Measurements from ENCODE around the gene COA6.

COA6 gene

GRCh38 chr1:234373064-234373958 lies at the start of gene COA6:
COA6 (plus strand) TSS chr1:234373456; CDS start chr1:234373467, 11 bp downstream.
- DNase-seq (ENCODE audit: low read depth in 2 of 2, low spot score in 1 of 2): peak; percentile 77 to 79

GRCh38 chr1:234324821-234325220 lies 48.4 kb upstream of the COA6 start:
- DNase-seq (ENCODE audit: low read depth in 2 of 2, low spot score in 1 of 2): no peak

GRCh38 chr1:234325878-234326496 lies 47.3 kb upstream of the COA6 start:
- no peak for DNase-seq (ENCODE audit: low read depth in 2 of 2, low spot score in 1 of 2)

DNA sequence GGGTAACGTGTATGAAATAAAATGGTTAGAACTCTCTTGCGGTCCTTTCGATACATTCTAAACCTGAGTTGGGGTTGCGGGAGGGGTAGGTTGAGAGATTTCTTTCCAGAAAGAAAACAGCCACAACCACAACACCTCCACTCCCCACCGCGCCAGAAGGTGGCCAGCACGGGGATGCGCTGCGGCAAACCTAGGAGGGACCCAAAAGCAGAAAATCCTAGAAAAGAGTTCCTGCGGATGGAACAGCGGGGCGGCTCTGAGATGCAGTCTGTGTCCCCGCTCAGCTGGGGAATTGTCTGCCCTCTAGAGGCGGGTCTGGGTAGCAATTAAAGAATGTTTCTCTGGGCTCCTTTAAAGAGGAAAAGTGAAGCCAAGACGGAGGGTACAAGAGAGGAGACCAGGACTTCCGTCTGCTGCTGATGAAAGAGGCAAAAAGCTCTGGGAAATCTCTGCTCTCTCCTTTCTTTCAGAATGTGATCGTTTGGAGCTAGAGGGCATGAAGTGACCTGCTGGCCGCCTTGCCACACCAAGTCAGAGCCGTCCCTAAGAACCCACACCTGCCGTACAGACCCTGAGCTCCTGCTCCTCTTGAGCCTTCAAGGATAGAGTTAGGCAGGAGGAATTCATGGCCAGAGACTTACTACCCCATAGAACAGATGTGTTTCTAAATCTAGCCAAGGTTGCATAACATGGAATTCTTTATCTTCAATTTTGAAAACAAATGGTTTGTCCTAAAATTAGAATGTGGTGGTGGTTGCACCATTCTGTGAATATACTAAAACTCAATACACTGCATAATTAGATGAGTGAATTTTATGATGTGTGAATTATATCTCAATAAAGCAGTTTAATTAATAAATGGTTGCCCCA lies 46.5 kb upstream of the COA6 start:
- peak; percentile 28 to 54 for DNase-seq (ENCODE audit: low read depth in 2 of 2, low spot score in 1 of 2)

DNA sequence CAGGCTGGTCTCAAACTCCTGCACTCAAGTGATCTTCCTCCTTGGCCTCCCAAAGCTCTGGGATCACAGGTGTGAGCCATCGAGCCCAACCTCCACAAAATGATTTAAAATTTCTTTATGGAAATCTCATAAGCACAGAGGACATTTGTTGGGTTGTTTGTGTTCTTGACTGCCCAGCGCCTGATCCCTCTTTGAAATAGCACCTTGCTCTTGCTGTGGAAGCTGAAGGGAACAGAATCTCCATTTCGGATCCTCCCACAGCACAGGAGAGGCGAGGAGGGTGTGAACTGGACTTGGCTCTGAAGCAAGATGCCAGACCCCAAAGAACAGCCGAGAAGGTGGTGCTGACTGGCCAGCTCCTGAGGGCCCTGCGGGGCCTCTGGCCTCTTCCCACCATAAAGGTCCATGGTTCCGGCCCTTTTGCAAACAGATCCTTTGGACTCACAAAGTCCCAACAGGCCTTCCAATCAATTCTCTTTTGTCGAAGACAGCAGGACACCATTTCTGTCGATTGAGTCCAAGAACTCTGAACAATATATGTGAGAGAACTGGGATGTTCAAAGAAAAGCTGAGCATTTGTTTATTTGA lies 45.6 kb upstream of the COA6 start:
- no peak for DNase-seq (ENCODE audit: low read depth in 2 of 2, low spot score in 1 of 2)

- DNase-seq (ENCODE audit: low read depth in 2 of 2, low spot score in 1 of 2): no peak
Measured at GRCh38 chr1:234330843-234331215, 42.4 kb upstream of the COA6 start.

DNA sequence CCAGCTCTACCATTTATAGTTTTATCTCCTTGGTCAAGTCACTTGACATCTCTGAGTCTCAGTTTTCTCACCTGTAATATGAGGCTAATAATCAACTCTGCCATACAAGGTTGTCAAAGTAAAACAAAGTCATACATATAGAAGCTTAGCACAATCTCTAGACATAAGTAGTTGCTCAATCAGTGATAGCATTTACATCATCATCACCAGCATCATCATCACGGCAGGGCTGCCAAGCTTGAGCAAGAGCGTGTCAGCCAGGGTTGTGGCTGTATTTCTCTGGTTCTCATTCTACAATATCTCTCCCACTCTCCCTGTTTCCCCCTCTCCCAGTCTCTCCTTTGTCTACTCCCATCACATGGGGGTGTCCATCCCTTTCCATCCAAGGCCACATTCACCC lies 41.7 kb upstream of the COA6 start:
- DNase-seq (ENCODE audit: low read depth in 2 of 2, low spot score in 1 of 2): no peak

GRCh38 chr1:234336359-234336758 lies 36.9 kb upstream of the COA6 start:
- no peak for DNase-seq (ENCODE audit: low read depth in 2 of 2, low spot score in 1 of 2)

DNA sequence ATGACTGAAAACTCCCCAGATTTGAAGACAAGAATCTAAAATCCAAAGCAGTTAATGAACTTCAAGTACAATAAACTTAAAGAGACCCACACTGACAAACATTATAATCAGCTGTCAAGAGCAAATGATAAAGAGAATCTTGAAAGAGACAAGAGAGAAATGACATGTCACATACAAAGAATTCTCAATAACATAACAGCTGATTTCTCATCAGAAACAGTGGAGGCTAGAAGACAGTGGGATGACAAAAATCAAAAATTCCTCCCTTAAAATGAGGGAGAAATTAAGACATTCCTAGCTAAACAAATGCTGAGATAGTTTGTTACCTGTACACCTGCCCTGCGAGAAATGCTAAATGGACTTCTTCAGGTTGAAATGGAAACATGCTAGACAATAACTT lies 36.0 kb upstream of the COA6 start:
- DNase-seq (ENCODE audit: low read depth in 2 of 2, low spot score in 1 of 2): no peak

GRCh38 chr1:234340528-234340927 lies 32.7 kb upstream of the COA6 start:
- DNase-seq (ENCODE audit: low read depth in 2 of 2, low spot score in 1 of 2): no peak

DNA sequence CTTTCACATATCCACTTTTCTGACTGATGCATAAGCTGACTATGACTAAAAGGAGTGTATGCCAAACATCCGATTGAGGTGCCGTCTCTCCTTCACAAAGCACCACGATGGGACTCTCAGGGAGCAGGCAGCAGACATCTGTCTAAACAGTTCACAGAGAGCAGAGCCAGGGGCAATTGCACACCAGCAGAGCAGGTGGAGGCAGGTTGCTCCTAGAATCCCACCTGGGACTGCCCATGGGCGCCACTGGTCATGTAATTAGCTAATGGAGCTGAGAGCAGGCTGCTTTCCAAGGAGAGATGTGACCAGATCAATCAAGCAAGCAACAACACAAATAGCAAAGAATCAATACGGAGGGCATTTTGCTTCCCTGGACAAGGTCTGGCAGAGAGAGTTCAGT lies 30.5 kb upstream of the COA6 start:
- DNase-seq (ENCODE audit: low read depth in 2 of 2, low spot score in 1 of 2): no peak

GRCh38 chr1:234345237-234345636 lies 28.0 kb upstream of the COA6 start:
- no peak for DNase-seq (ENCODE audit: low read depth in 2 of 2, low spot score in 1 of 2)

- no peak for DNase-seq (ENCODE audit: low read depth in 2 of 2, low spot score in 1 of 2)
Measured at GRCh38 chr1:234348964-234349363, 24.3 kb upstream of the COA6 start.

GRCh38 chr1:234355782-234356510 lies 17.3 kb upstream of the COA6 start:
- no peak for DNase-seq (ENCODE audit: low read depth in 2 of 2, low spot score in 1 of 2)

DNA sequence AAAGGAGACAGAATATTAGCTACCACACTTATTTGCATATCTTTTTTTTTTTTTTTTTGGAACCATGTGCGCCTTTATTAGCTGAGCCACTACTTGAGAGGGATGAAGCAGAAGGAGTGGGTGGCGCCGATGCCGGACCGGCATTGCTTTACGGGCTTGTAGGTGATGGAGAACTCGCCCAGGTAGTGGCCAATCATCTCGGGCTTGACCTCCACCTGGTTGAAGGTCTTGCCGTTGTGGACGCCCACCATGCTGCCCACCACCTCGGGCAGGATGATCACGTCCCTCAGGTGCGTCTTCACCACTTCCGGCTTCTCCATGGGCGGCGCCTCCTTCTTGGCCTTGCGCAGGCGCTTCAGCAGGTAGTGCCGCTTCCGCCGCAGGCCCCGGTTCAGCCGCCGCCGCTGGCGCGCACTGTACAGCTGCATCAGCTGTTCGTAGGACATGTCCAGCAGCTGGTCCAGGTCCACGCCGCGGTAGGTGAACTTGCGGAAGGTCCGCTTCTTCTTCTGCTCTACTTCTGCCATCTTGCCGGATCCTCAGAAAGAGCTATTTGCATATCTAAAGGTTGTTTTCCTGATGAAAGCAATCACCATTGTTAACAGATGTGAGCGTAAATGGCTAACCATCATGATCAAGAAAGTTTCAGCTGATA lies 16.5 kb upstream of the COA6 start:
- peak in 1 of 2 donors; percentile 15 for DNase-seq (ENCODE audit: low read depth in 2 of 2, low spot score in 1 of 2)

DNA sequence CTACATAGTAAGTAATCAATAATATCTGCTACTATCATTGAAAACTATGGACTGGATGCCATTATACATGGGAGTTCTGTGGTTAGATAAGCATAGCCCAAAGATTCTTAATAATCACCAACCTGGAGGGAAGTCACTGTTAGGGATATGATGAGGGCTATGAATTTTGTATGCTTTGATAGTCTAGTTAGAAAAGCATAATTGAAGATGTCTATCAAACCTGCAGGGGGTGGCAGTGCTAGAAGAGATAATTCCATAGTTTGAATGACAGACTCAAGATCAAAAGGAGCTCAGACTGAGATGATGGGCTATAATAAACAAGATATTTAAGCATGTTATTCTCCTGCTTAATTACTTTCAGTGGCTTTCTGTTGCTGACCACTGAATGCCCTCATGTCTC lies 15.4 kb upstream of the COA6 start:
- no peak for DNase-seq (ENCODE audit: low read depth in 2 of 2, low spot score in 1 of 2)

DNA sequence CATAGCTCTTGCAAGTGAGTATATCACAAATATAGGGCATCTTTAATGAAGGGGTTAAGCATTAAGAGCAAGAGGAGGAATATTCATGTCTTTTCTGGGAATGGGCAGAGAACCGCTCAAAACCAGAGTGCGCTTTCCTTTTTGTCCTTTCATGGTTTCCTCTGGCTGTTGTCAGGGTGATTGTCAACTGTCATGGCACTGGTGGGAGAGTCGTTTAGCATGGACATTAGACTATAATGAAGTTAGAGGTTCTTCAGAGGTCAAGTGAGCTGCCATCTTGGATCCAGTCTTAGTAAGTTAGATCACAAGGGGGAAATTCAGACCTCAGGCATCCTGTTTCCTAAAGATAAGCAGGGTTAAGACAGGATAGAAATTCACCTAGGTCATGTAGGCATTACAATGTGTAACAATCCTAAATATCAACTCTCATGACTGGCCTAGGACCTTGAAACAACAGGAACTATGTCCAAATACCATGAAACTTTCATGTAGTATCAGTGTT lies 12.1 kb upstream of the COA6 start:
- no peak for DNase-seq (ENCODE audit: low read depth in 2 of 2, low spot score in 1 of 2)

GRCh38 chr1:234362558-234362957 lies 10.7 kb upstream of the COA6 start:
- DNase-seq (ENCODE audit: low read depth in 2 of 2, low spot score in 1 of 2): no peak

DNA sequence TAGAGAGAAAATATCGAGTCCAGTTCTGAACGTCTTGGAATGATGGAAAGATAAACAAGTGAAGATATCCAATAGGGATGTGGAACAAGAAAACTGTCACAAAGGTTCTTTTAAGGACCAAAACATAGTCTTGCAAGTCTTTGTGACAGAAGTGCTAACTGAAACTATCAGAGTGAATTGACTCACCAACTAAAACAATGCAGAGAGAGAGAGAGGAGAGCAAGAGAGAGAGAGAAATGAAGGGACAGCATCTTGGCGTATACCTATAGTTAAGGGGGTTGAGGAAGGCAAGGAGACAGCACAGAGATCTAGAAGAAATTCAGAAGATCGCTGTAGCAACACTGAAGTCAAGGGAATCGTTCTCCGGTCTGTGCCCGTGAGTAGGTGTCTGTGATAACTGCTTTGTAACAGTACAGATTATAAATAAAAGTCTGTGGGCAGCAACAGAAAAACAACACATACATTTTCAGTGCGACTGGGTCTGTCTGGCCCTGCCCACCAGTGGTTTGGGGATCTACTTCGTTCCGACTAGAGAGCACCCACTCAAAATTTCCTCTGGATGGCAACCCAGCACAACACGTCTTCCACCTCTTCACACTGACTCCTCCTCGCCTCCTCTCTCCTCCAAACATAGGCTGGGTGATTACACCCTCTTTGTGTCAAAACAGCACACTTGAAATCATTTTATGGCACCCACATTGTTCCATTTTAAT lies 4.8 kb upstream of the COA6 start:
- no peak for DNase-seq (ENCODE audit: low read depth in 2 of 2, low spot score in 1 of 2)

Data from stimulated activated CD8-positive, alpha-beta memory T cell treated with anti-CD3 and anti-CD28 coated beads, Interleukin-4, amount 100 ng/mL, for 1 hour (primary cell).